Activated T-cell treated with anti-CD3 and anti-CD28 coated beads for 48 hours (primary cell): Measurements from ENCODE around the gene PDE3B.
"Not testable (repeated sequence)": the region's sequence is repeated elsewhere in the genome, so short reads cannot be mapped to it uniquely, and the experiment has no call there.

Source experiments
- DNase-seq: peaks from one replicate; pipeline ENCODE4 v3.0.0-alpha.2; 2020; ENCODE audit warnings: low read depth

Gene PDE3B

GRCh38 chr11:14677146-14677545 is 33.5 kb downstream of the PDE3B start:
- no peak for DNase-seq

- no peak for DNase-seq
These were observed 34.7 kb downstream of the PDE3B start for GRCh38 chr11:14678350-14678749.

- DNase-seq = no peak
These were observed 36.1 kb downstream of the PDE3B start for GRCh38 chr11:14679662-14680061.

- not testable (repeated sequence) for DNase-seq
These were observed 40.8 kb downstream of the PDE3B start for GRCh38 chr11:14684234-14684915.

GRCh38 chr11:14687456-14687855 is 43.9 kb downstream of the PDE3B start:
- DNase-seq = no peak

GRCh38 chr11:14687943-14688627 is 44.5 kb downstream of the PDE3B start:
- DNase-seq = no peak

GRCh38 chr11:14695656-14696055 is 52.1 kb downstream of the PDE3B start:
- DNase-seq = not testable (repeated sequence)

- DNase-seq = no peak
These were observed 55.2 kb downstream of the PDE3B start for GRCh38 chr11:14698771-14699170.

GRCh38 chr11:14700593-14700992 is 57.0 kb downstream of the PDE3B start:
- DNase-seq = no peak

GRCh38 chr11:14702760-14703159 is 59.2 kb downstream of the PDE3B start:
- DNase-seq = no peak

- DNase-seq = no peak
These were observed 60.1 kb downstream of the PDE3B start for GRCh38 chr11:14703731-14704130.

GRCh38 chr11:14705067-14705466 is 61.5 kb downstream of the PDE3B start:
- DNase-seq = no peak

GRCh38 chr11:14713496-14714244 is 70.1 kb downstream of the PDE3B start:
- no peak for DNase-seq

- DNase-seq = not testable (repeated sequence)
These were observed 72.1 kb downstream of the PDE3B start for GRCh38 chr11:14715669-14716068.

- no peak for DNase-seq
These were observed 78.9 kb downstream of the PDE3B start for GRCh38 chr11:14722496-14722895.

- DNase-seq = no peak
These were observed 81.5 kb downstream of the PDE3B start for GRCh38 chr11:14725150-14725549.

- DNase-seq = no peak
These were observed 83.6 kb downstream of the PDE3B start for GRCh38 chr11:14727215-14727614.

- no peak for DNase-seq
These were observed 84.1 kb downstream of the PDE3B start for GRCh38 chr11:14727746-14728145.

GRCh38 chr11:14740539-14740938 is 96.9 kb downstream of the PDE3B start:
- not testable (repeated sequence) for DNase-seq

- no peak for DNase-seq
These were observed 97.6 kb downstream of the PDE3B start for GRCh38 chr11:14741195-14741594.

- DNase-seq = no peak
These were observed 99.4 kb downstream of the PDE3B start for GRCh38 chr11:14742849-14743559.

- DNase-seq = not testable (repeated sequence)
These were observed 100.1 kb downstream of the PDE3B start for GRCh38 chr11:14743667-14744066.
